ENCODE results near the gene SMAD9. TPM values are rescaled to one million over a fixed set of nuclear protein-coding genes. Genes with fewer than 3 reads are reported as not detected.

The SMAD9 gene
- total RNA-seq (2012; rRNA removed) (4.8 and 5.8 TPM in 2 replicates), polyA plus RNA-seq (2012; rRNA removed) (2.7 and 3.2 TPM in 2 replicates), Bru-seq, nascent RNA (percentile 68 among the genes with signal in this experiment), BruChase-seq, experiment 1, labeled RNA remaining after a 6-hour chase (percentile 72 among the genes with signal in this experiment), BruChase-seq, experiment 2, labeled RNA remaining after a 2-hour chase (percentile 81 among the genes with signal in this experiment)
- 1.4 and 4.5 TPM in 2 replicates for polyA plus RNA-seq (2012; cell fraction: cytosol; rRNA removed)
- 2.5 and 4.0 TPM in 2 replicates for polyA plus RNA-seq (2012; cell fraction: nucleus; rRNA removed; ENCODE audit: low replicate concordance)
- long read RNA-seq, full-length matches to known transcripts: 6 of 14 reads
- long read RNA-seq, partial matches to known transcripts: 1 of 14 reads
- long read RNA-seq, other reads (novel, unspliced or antisense): 7 of 14 reads

DNA sequence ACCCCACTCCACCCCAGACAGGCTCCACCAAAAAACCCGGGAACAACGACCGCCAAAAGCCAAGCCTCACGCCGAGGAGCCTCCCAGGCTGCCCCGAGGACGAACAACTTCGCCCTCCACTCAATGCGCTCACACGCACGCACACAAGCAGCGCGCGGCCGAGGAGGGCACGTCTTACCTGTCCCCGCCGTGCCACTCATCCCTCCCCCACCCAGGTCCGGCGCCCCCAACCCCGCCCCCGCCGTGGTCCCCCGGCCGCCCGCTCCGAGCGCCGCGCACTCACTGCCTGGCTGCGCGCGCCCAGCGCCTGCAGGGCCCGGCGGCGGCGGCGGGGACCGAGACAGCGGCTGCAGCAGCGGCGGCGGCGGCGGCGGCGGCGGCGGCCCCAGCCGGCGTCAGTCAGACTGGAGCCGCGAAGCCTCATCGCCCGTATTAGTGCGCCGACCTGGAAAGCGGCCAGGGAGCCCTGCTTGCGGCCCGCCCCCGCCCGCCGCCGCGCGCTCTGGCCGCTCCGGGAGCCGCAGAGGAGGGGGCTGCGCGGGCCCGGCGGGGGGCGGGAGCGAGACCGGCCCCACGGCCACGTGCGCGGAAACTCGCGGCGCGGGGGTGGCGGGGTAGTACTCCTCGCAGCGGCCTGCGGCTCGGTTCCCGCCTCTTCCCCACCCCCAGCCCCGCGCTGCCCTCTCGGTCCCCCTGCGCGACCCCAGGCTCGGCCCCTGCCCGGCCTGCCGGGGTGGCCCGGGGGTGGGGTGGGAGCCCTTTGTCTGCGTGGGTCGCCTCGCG, at the start of gene SMAD9:
Gene SMAD9, minus strand, starts transcription at position 406 of the 783 bp plus-strand sequence. CDS start 40,549 bp downstream, outside the sequence.
- TF ChIP-seq MAZ (IDR thresholded peaks at IDR 0.05; ENCODE audit: borderline replicate concordance, low read depth, low read length) (peak; percentile 61; the same call in 1 of the 2 replicates), MXI1 (IDR thresholded peaks at IDR 0.05; ENCODE audit: borderline replicate concordance, low read depth, low read length) (no peak), CEBPB (IDR thresholded peaks at IDR 0.05; ENCODE audit: low read depth, low read length) (no peak)
- TF ChIP-seq, protein P1, sequence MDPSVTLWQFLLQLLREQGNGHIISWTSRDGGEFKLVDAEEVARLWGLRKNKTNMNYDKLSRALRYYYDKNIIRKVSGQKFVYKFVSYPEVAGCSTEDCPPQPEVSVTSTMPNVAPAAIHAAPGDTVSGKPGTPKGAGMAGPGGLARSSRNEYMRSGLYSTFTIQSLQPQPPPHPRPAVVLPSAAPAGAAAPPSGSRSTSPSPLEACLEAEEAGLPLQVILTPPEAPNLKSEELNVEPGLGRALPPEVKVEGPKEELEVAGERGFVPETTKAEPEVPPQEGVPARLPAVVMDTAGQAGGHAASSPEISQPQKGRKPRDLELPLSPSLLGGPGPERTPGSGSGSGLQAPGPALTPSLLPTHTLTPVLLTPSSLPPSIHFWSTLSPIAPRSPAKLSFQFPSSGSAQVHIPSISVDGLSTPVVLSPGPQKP (IDR thresholded peaks at IDR 0.05; ENCODE audit: borderline replicate concordance, low read depth, low read length): no peak

More for the DNA sequence above, at the start of gene SMAD9:
- Histone ChIP-seq H3K36me3 (ENCODE audit: control insufficient read depth, insufficient read depth, low read length) (no peaks in the 10 kb centered on the region), H4K8ac (ENCODE audit: low read depth in 2 of 2, low read length in 2 of 2) (peak within 1 kb of the TSS; percentile 4 to 76; a peak in 1 of 4 replicates), H3K27ac (ENCODE audit: insufficient read depth, low read length) (peak within 1 kb of the TSS; percentile 79), H2BK20ac (ENCODE audit: low read depth, low read length) (peak within 1 kb of the TSS; percentile 76), H3K4me1 (ENCODE audit: control insufficient read depth, insufficient read depth, low read length) (peaks cover 8% of the 10 kb centered on the region), H4K5ac (ENCODE audit: low read depth, low read length) (peak within 1 kb of the TSS; percentile 64), H3K9ac (ENCODE audit: low read depth, low read length) (peak within 1 kb of the TSS; percentile 89), H4K20me1 (ENCODE audit: insufficient read depth, low read length) (peaks cover 5% of the 10 kb centered on the region; the same call in 1 of the 2 replicates), H2AK9ac (replicated peaks; ENCODE audit: low read depth, low read length, poor library complexity) (peak within 1 kb of the TSS; percentile 30), H3K4me2 (ENCODE audit: low read depth, low read length) (peak within 1 kb of the TSS; percentile 83), H2BK15ac (ENCODE audit: low read depth, low read length) (peak within 1 kb of the TSS; percentile 45; the same call in 1 of the 3 replicates), H3K4me3 (ENCODE audit: insufficient read depth, low read depth, low read length) (peak within 1 kb of the TSS; percentile 78), H3K9me3 (ENCODE audit: control insufficient read depth, insufficient read depth, low read length) (no peaks in the 10 kb centered on the region), H3K9me1 (ENCODE audit: insufficient read depth, low read length) (peaks cover 9% of the 10 kb centered on the region), H3K27me3 (ENCODE audit: control insufficient read depth, insufficient read depth, low read length) (no peaks in the 10 kb centered on the region), H3K14ac (replicated peaks; ENCODE audit: low read depth, low read length) (peak within 1 kb of the TSS; percentile 80), H2BK120ac (ENCODE audit: low read depth, low read length) (peak within 1 kb of the TSS; percentile 85), H3K79me1 (ENCODE audit: low read depth in 1 of 2, low read length in 2 of 2) (peaks cover 9 to 26% of the 10 kb centered on the region in 2 experiments; a peak in 3 of 4 replicates), H3K23ac (ENCODE audit: low read depth, low read length) (peak within 1 kb of the TSS; percentile 86), H2BK5ac (ENCODE audit: low read depth, low read length, poor library complexity, severe bottlenecking) (peak within 1 kb of the TSS; percentile 82), H2AK5ac (ENCODE audit: low read depth, low read length) (peak within 1 kb of the TSS; percentile 25; the same call in 1 of the 2 replicates), H3K56ac (ENCODE audit: extremely low read depth, insufficient read depth, low read length) (peak within 1 kb of the TSS; percentile 84), H3K4ac (ENCODE audit: low read depth, low read length) (peak within 1 kb of the TSS; percentile 79), H3K18ac (ENCODE audit: low read depth, low read length) (peak within 1 kb of the TSS; percentile 58), H2AFZ (replicated peaks; ENCODE audit: low read length, poor library complexity) (peak within 1 kb of the TSS; percentile 92), H4K91ac (ENCODE audit: insufficient read depth, low read depth, low read length) (peak within 1 kb of the TSS; percentile 77)
- dilution Hi-C loops (cut with HindIII; ENCODE audit: low sequenced_read_pairs, unreplicated experiment): no loop called here
- WGBS, 2 experiments (ENCODE audit: extremely low coverage in 2 of 2, insufficient read length in 1 of 2): 0% methylated on average over 24 of the region's 104 CpGs; no CpG with 5 or more reads in 1 of the 2 experiments
- intact Hi-C loops (cut with micrococcal nuclease): loop anchor here (2.0 to 5.0 kb wide), 2 partner anchors 38 to 61 kb away; no protein-coding TSS in a partner anchor
- ChIA-PET POLR2A (ENCODE audit: unreplicated experiment) (no interaction called here), CTCF (no interaction called here)
- DNase-seq (peak; percentile 67), ATAC-seq (ENCODE audit: low read depth) (peak; percentile 66)
- BruUV-seq (replicated peaks): no TSS peak
- in situ Hi-C loops (cut with MboI; ENCODE audit: low sequenced_read_pairs): no loop called here
